GM18907 (cell line): Measurements from ENCODE around the gene ZCCHC17.

Source experiments
- ATAC-seq: cut with Tn5 transposase; IDR thresholded peaks from one replicate; pipeline ENCODE4 v1.9.1; 2021; ENCODE audit warnings: mild to moderate bottlenecking, moderate library complexity; ENCODE audit not compliant: unreplicated experiment

Gene ZCCHC17

DNA sequence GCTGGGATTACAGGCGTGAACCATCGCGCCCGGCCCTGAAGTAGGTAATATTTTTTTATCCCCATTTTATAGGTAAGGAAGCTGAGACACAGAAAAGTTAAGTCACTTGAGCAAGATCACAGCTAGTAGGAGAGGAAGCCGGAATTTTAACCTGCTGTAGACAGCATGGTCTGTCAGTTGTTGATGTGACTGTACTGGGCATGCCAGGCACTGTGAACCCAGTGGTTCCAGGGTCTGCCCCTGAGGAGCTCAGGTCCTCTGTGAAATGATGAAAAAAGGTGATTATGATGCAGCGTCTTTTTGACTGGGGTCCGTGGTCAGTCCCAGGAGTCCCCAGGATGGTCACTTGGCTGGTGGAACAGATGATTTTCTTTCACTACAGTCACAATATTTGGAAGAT lies 92.8 kb downstream of the ZCCHC17 start:
- ATAC-seq = no peak

DNA sequence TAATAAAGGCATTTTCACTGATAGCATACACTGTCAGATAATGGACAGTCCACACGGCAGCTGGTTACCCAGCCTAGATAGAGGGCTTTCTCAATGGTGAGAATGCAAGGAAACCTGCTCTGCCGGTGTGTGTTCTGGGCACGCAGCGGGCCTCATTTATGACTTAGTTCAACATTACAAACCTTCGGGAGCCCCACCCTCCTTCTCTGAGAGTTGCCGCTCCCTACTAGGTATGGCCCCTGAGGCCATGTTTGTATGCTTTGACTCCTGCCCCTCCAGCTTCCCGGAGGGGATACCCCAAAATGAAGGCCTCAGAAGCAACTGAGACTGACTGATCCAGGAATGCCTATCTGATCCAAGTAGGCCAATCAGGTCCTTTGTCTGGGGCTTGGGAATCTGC lies 93.2 kb downstream of the ZCCHC17 start:
- no peak for ATAC-seq

DNA sequence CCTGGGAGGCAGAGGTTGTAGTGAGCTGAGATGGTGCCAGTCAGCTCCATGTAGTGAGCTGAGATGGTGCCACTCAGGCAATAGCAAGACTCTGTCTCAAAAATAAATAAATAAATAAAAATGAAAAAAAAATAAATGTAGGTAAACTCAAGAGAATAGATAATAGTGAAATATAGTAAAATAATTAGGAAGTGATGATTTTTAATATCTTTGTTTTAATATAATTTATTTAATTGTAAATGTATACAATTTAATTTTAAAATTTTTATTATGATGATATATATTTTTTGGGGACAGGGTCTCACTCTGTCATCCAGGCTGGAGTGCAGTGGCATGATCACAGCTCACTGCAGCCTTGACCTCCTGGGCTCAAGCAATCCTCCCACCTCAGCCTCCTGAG lies 96.6 kb downstream of the ZCCHC17 start:
- ATAC-seq = no peak

DNA sequence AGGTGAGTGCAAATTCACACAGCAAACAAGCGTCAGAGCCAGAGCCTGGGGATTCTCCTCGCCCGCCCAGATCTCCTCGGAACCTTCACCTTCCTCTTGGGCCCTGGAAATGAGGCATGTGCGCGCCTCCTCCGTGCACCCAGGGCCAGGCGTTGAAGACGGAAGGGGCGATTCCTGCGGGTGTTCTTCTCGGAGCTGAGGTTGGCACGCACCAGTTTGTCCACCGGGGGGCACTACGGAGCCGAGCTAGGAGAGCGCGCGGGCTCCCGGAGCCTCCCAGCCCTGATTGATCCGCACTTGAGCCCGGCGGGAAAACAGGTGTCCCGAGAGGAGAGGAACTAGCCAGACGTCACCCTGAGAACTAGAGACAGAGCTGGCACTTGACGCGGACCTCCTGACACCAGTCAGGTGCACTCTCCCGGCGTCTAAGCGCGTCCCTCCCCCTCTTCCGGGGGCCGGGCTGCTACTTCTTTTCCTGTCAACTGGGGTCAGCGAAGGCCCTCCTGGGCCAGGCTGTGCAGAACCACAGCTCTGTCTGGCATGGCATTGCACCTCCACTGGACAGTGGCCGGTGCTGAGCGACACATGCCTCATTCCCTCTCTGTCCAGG lies 97.9 kb downstream of the ZCCHC17 start:
- peak; percentile 74 for ATAC-seq

DNA sequence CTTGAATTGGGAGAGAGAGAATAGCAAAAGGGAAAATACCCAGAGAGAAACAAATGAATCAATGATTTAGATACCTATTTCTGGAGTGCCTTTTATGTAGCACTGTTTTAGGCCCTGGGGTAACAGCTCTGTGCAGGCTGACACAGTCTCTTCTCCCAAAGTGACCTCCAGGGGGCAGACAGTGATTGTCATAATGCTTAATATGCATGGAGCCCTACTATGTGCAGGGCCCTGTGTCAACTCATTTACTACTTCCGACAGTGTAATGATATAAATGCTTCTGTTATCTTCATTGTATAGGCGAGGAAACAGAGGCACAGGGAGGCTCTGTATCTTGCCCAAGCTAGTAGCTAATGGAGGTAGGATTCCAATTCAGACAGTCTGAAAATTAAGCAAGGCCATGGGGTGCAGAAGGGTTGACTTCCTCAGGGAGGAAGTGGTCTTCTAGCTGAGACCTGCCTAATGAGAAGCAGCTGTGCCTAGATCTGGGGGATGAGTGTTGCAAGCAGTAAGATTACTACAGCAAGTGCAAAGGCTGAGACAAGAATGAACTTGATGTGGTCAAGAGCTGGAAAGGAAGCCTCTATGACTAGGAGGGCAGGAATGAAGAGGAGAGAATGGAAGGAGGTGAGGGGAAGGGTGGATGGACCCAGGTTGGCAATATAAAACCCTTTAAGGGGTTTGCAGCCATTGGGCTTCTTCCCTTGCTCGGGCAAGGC lies 100.0 kb downstream of the ZCCHC17 start:
- ATAC-seq = no peak

DNA sequence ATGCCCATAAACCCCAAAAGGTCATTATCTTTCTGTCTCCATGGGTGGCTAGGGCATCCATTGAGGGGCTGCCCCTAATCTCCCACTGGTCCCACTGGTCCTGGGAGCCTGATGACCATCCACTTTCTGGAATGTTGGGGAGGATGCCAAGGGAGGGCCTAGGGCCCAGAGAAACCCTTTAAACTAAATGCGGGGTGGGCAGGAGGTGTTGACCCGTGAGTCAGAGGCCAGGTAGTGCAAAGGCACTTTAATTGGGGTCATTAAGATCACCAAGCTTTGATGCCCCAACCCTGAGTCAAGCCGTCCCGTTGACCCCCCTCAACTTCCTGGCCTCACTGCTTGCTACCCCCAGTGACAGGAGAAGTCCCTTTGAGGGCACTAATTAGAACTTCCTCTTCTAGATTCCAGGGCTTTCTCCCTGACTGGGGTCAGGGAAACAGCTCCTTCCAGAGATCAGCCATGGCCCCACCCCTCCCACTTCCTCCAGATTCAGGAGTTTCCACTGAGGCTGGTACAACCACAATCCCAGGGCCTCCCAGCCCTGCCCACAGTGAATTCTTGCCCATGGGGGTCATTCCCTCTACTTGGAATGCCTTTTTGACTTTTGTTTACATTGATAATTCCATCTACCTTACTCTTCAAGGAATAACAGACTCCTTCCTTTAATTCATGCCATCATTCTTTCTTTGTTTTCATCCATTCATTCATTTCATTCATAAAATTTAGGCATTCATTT lies 100.7 kb downstream of the ZCCHC17 start:
- ATAC-seq = no peak

DNA sequence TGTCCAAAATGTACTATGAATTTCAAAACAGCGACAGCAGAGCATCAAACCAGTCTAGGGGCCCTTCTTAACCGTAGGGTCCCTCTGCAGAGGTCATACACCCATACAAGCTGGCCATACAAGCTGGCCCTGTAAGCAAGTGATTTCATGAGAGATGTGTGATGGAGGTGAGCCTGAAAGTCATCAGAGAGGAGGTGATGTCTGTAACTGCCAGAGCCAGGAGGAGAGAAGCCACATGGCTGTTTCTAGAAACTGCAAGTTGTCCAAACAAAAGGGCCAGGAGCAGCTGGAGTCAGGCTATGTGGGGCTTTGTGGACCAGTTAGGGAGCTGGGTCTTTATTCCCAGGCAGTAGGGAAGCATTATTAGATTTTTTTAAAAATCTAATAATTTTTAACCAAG lies 101.4 kb downstream of the ZCCHC17 start:
- no peak for ATAC-seq

DNA sequence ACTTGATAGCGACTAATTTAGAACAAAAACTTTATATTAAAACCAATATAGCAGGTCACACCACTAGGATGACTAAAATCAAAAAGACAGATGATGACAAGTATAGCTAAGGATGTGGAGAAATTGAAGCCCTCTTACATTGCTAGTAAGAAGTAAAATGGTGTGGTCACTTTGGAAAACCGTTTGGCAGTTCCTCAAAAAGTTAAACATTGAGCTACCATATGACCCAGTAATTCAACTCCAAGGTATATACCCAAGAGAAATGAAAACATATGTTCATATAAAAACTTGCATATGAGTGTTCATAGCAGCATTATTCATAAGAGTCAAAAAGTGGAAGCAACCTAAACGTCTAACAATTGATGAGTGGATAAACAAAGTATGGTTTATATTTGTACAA lies 103.1 kb downstream of the ZCCHC17 start:
- no peak for ATAC-seq

DNA sequence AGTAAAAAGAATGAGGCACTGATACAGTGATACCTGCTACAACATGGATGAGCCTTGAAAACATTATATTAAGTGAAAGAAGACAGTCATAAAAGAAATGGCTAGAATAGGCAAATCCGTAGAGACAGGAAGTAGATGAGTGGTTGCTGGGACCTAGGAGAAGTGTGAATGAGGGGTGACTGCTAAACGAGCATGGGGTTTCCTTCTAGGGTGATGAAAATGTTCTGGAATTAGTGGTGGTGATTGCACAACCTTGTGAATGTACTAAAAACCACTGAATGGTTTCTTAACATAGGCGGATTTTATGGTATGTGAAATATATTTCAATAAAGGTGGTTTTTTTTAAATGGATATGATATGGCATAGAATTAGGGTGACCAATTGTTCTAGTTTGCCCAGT lies 103.6 kb downstream of the ZCCHC17 start:
- ATAC-seq = no peak

DNA sequence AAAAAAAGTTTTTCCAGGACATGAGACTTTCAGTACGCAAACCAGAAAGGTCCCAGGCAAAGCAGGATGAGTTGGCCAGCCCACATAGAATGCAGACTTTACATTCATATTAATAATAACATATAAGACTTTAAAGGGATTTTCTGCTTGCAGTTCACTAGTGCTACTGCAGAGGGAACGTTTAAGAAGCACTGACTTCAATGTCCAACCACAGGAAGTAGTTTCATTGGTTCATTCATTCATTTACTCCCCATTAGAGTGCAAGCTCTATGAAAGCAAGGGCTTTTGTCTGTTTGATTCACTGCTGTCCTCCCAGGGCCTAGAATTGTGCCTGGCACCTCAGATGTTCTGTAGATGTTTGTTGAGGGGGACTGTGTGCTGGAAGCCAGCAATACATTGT lies 104.4 kb downstream of the ZCCHC17 start:
- no peak for ATAC-seq

DNA sequence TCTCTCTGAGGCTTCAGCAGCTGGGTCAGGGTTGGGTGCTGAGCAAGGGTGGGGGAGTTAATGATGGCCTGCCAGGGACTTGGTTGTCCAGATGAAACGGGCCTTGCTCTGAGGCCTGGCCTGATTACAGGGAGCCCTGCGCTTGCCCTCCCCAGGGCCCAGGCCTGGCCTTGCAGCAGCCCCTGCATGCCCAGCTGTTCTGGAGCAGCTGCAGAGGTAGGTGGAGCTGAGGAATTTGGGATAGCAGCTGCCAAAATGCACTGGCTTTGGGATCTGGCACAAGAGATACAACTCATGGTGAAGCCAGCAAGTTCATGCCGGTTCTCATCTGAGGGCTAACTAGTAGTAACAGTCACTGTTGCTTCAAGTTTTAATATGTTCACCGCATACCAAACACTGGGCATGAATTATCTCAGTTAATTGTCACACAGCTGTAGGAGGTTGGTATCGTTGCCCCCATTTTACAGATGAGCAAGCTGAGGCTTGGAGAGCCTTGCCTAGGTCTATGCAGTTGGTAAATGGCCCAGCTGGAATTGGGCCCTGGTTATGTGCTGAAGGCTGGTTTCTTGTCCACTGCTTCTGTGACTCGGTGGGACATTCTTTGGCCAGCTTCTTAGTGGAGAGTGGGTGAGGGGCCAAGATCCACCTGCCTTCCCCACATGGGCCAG lies 108.9 kb downstream of the ZCCHC17 start:
- no peak for ATAC-seq

DNA sequence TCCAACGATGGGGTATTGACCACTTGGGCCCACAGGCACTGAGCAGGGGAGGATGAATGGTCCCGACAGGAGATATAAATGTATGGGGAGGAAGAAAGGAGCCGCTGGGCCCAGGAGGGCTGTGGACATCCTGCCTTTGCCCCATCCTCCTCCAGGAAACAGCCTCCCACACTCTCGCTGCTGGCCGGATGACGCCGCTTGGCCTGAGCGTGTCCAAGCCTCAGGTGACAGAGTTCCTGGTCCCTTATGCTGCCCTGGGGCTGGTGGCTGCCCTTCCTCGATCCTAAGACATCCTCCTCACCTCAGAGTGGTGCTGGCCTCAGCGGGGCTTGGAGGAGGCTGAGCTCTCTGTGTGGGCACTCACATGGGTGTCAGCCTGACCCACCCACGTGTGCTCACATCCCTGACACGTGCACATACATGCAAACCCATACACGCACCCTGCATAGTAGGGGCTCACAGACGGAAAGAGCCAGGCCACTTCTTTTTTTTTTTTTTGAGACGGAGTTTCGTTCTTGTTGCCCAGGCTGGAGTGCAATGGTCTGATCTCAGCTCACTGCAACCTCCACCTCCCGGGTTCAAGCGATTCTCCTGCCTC lies 110.3 kb downstream of the ZCCHC17 start:
- no peak for ATAC-seq

DNA sequence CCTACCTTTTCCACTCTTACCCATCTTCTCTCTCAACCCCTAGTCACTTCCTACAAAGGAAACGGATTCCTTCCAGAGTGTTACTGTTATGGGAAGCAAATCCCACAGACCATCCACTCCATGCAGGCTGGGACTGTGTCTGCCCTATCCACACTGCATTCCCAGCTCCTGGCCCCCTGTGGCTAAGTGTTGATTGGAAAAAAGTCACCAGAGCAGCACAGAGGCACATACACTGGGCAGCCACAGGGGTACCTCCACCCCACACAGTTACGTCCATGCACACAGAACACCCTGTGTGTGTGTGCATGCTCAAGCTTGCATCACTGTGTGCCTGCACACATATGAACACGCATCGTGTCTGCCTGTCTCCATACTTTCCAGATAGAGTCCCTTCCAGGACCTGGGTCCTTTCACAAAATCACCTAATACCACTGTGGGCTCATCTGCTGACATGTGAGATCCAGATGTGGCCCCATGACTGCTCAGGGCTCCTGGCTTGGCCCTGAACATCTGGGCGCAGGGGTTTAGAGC lies 112.0 kb downstream of the ZCCHC17 start:
- ATAC-seq = no peak

DNA sequence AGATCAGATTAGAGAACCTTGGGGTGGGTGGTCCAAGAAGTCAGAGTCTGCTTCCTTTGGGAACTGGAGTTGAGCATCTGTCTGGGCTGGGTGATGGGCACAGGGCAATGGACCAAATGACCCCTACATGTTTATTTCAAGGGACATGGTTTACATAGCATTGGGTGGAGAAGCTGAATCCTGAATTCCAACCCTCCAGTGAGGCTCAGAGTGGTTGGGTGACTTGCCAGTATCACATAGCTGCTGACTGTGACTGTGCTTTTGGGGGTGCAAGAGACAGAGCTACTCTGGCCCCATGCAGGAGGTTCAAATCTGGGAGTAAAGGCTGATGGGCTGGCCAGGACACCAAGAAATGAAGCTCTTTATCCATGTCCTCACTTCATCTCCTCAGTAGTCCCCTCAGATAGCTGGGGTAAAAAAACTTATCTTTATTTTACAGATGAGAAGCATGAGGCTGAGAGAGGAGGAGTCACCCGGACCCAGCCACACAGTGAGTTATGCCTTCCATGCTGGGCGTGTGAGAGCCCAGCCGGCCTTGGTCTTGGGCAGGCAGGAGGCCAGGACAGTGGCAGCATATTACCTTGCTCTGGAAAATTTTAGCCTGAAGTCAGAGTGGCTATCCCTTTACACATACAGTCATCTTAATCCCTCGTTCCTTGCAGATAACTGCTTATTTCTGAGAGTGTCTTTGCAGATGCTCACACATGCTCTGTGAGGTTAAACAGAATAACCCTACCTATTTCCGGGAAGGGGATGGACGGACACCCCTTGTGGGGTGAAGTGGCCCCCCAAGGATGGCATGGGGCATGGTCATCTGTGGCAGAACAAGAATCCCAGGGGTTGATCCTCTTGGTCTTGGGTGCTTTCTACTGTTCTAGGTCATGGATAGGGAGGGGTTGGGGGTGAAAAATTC lies 113.4 kb downstream of the ZCCHC17 start:
- no peak for ATAC-seq

DNA sequence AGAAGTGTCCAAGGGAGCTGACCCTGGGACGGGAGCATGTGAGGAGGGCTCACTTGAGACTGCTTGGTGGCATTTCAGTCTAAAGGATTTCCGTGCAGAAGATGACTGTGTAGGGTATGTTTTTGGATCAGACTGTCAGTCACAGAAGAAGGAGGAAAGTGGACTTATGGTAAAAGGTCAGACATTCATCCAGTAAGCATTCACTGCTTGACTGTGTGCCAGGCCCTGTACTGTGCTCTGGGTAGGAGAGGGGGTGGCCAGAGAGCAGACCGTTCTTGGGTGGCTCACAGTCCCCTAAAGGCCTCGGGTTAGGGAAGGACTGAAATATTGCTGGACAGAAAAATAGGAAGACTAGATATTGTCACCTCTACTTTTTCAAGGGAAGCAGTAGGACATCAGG lies 114.0 kb downstream of the ZCCHC17 start:
- ATAC-seq = no peak

DNA sequence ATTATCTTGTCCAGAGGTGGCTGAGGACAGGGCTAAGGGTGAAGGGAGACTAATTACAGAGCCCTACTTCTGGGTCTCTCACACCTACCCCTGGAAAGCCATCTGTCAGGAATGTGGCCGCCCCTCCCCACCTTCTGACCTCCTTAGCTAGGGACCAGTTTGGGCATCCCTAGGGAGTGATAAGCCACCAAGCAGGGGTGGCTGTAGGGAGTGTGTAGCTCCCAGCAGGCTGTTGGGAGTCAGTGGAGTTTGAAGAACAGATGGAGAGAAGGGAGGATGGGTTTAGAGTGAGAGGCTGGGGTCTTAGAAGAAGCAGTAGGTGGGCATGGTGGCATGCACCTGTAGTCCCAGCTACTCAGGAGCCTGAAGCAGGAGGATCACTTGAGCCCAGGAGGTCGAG lies 115.4 kb downstream of the ZCCHC17 start:
- no peak for ATAC-seq

DNA sequence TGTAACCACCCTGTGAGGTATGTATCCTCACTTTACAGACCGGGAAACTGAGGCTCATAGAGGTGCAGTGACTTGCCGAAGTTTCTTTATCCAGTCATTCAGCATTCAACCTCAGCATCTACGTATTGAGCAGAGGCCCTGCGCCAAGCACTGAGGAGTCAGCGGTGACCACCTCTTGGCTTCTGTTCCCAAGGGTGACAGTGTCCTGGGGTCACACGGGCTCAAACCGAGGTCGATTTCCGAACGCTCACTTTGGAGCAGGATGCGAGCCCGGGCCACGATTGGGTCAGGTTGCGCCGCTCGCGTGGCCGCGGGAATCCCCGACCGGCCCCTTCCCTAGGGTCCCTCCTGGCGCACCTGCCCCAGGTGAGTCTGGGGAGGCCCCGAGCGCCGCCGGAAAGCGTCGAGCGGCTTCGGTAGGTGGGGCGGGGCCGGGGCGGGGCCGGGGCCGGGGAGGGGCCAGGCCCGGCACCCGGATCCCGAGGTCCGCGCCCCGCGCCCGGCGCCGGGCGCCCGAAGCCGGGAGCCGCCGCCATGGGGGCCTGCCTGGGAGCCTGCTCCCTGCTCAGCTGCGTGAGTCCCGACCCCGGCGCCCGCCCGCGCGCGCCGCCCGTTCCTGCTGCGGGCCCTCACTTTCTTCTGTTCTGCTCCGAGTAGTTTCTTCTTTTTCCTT lies 116.0 kb downstream of the ZCCHC17 start, which contains the start of gene SERINC2:
Gene SERINC2 (plus strand): TSS at position 482 of the 673 bp plus-strand sequence. CDS start 53 bp downstream, at position 535.
- ATAC-seq = peak; percentile 60

DNA sequence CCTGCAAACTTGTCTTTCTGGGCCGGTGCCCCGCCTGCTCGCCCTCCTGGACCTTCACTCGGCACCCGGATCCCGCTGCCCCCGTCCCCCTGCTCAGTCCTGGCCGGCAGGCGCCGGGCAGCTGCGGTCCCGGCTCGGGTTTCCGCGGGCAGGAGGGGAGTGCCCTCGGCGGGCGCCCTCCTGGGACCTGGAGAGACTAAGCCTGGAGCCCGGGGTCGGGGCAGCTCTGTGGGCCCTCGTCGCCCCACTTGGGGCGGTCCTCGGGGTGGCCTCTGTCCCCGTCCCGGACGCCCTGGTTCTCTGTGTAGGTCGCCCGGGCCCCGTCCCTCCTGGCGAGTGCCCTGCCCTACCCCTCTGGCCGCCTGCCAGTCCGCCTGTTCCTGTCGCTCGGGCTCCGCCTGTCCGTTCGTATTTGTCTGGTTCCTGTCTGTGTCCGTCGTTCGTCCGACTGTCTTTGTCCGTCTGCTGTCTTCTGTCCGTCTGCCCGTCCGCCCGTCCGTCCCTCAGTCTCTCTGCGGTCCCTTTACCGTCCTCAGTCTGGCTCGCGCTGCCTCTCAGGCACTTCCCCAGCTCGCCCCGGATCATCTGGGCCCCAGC lies 116.7 kb downstream of the ZCCHC17 start:
- no peak for ATAC-seq
